Esophagus squamous epithelium (tissue), 5 donors: ENCODE data around the gene VAT1L. TPM values are rescaled to one million over a fixed set of nuclear protein-coding genes. Genes with fewer than 3 reads are reported as not detected.

Experiments used
- DNase-seq: peaks from one replicate; lab custom pipeline; 2025; lab: John Stamatoyannopoulos, UW
- H3K27ac ChIP-seq, 4 donors: fragments of 200-600 bp; sonication (generic); one replicate each; pipeline ENCODE4 v1.5.1; 2016 to 2019; ENCODE audit warnings: mild to moderate bottlenecking in 1 of 4
- H3K27me3 ChIP-seq, 4 donors: fragments of 200-600 bp; sonication (generic); 1 replicate in 3 of 4; 2 replicates in 1 of 4; pipeline versions ENCODE4 v1.5.1 to v1.6.0; 2017 to 2021; ENCODE audit warnings: antibody characterized with exemption in 1 of 4
- H3K36me3 ChIP-seq, 3 donors: fragments of 200-600 bp; sonication (generic); one replicate each; pipeline ENCODE4 v1.5.1; 2016 to 2019
- H3K4me1 ChIP-seq, 3 donors: fragments of 200-600 bp; sonication (generic); one replicate each; pipeline ENCODE4 v1.5.1; 2017 to 2019
- H3K4me3 ChIP-seq, 4 donors: fragments of 200-600 bp; sonication (generic); 1 replicate in 3 of 4; 2 replicates in 1 of 4; pipeline ENCODE4 v1.5.1; 2016 to 2019; ENCODE audit warnings: mild to moderate bottlenecking in 2 of 4, moderate library complexity in 1 of 4
- H3K9me3 ChIP-seq, 3 donors: fragments of 200-600 bp; sonication (generic); one replicate each; pipeline ENCODE4 v1.5.1; 2016 to 2019
- POLR2A ChIP-seq, 4 donors: fragments of 450-650 bp; IDR thresholded peaks; one replicate each; pipeline ENCODE4 v1.6.1; 2017; ENCODE audit warnings: antibody characterized with exemption in 4 of 4, mild to moderate bottlenecking in 4 of 4, moderate library complexity in 3 of 4
- WGBS, 2 donors: methylation state at CpG; one replicate each; pipeline ENCODE4 v1.1.5; 2018; 5-methylcytosine and 5-hydroxymethylcytosine counted together
- intact Hi-C: fragments of 100-400 bp; cut with DNase I; formaldehyde crosslinking; loops from one replicate; pipeline ENCODE4 v1.15.0; 2022
- total RNA-seq, 4 donors: library from RNA; depleted of rRNA; stranded (reverse); fragments of >200 nt; gene quantifications; one replicate each; pipeline ENCODE4 v1.1.0, GENCODE V29; 2016
- TF ChIP-seq, protein P1 (sequence below), 6 experiments: fragments of 450-650 bp in 4 of 6; fragments of 200-600 bp in 2 of 6; sonication (generic) in 2 of 6; IDR thresholded peaks; one replicate each; pipeline ENCODE4 v1.5.1; 2016 to 2019; ENCODE audit warnings: antibody characterized with exemption in 6 of 6, mild to moderate bottlenecking in 4 of 6, moderate library complexity in 4 of 6
- donor health status: DM: yes; HTN: yes; CAD: no.

Gene VAT1L
- total RNA-seq, 4 donors from 2014 or later, result 0.56 TPM; not detected in 3

DNA sequence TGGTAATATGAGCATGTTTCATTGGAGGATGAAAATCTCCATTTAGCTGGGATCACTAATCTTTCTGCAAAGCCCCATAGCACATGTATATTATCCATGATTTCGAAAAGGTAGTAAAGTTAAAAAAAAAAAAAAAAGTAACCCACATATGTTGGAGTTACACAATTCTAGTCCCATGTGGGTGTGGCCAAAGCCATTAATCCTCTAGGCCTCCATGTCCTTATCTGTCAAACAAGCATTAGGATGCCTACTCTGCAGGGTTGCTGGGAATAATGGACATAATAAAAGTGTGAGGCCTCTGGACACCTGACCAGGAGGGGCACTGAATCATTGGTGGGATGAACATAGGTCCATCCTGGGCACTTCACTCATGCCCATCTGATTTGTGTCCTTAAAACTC, 29.2 kb upstream of the VAT1L start:
- no peak overlapping the region for H3K4me3 ChIP-seq
- no peaks in the 10 kb centered on the region for H3K9me3 ChIP-seq
- intact Hi-C loops, result no loop called here
- H3K4me1 ChIP-seq, result peaks cover 0 to 5% (median 4%) of the 10 kb centered on the region in 3 donors
- no peaks in the 10 kb centered on the region for H3K36me3 ChIP-seq
- TF ChIP-seq POLR2A (IDR thresholded peaks at IDR 0.05), result no peak
- TF ChIP-seq, protein P1, sequence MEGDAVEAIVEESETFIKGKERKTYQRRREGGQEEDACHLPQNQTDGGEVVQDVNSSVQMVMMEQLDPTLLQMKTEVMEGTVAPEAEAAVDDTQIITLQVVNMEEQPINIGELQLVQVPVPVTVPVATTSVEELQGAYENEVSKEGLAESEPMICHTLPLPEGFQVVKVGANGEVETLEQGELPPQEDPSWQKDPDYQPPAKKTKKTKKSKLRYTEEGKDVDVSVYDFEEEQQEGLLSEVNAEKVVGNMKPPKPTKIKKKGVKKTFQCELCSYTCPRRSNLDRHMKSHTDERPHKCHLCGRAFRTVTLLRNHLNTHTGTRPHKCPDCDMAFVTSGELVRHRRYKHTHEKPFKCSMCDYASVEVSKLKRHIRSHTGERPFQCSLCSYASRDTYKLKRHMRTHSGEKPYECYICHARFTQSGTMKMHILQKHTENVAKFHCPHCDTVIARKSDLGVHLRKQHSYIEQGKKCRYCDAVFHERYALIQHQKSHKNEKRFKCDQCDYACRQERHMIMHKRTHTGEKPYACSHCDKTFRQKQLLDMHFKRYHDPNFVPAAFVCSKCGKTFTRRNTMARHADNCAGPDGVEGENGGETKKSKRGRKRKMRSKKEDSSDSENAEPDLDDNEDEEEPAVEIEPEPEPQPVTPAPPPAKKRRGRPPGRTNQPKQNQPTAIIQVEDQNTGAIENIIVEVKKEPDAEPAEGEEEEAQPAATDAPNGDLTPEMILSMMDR (IDR thresholded peaks at IDR 0.05), result no peak
- H3K27ac ChIP-seq, result no peak overlapping the region
- no peaks in the 10 kb centered on the region for H3K27me3 ChIP-seq
- WGBS, 2 donors, result 64% methylated on average over 1 of the region's 1 CpG
- no peak for DNase-seq

DNA sequence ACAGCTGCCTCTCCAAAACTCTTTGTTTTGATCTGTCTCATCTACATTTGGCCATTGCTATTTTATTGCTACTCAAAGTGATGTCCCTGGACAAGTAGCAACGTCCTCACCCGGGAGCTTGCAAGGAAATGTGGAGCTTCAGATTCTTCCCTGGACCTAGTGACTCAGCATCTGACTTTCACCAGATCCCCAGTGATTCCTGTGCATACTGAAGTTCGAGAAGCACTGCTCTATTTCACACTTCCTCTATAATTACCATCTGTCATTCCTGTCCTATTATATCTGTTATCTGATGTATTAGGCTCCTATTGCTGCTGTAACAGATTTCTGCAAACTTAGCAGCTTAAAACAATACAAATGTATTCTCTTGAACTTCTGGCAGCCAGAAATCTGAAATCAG, 28.5 kb upstream of the VAT1L start:
- H3K4me3 ChIP-seq, result no peak overlapping the region
- 51 to 57% methylated on average over 3 of the region's 3 CpGs for WGBS, 2 donors
- H3K36me3 ChIP-seq, result no peaks in the 10 kb centered on the region
- intact Hi-C loops, result no loop called here
- no peaks in the 10 kb centered on the region for H3K9me3 ChIP-seq
- peaks cover 0 to 10% (median 4%) of the 10 kb centered on the region in 3 donors for H3K4me1 ChIP-seq
- H3K27ac ChIP-seq, result no peak overlapping the region
- TF ChIP-seq POLR2A (IDR thresholded peaks at IDR 0.05), result no peak
- TF ChIP-seq, protein P1 (IDR thresholded peaks at IDR 0.05), result no peak
- H3K27me3 ChIP-seq, result no peaks in the 10 kb centered on the region
- no peak for DNase-seq

DNA sequence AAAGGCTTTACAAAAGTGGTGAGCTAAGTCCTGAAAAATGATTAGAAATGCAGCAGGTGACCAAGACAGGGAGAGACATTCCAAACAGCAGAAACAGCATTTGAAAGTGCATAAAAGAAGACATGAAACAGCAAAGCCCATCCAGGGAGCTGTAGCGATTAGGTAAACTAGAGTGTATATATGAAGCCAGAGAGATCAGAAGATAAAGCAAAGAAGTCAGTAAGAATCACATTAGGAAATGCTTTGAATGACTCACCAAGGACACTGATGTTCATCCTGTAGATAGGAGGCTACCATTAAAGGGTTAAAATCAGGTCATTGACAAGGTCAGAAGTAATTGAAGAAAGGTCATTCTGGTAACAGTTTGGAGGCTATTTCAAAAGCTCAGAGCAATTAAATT, 27.6 kb upstream of the VAT1L start:
- WGBS, 2 donors, result 39 to 56% methylated on average over 1 of the region's 1 CpG

DNA sequence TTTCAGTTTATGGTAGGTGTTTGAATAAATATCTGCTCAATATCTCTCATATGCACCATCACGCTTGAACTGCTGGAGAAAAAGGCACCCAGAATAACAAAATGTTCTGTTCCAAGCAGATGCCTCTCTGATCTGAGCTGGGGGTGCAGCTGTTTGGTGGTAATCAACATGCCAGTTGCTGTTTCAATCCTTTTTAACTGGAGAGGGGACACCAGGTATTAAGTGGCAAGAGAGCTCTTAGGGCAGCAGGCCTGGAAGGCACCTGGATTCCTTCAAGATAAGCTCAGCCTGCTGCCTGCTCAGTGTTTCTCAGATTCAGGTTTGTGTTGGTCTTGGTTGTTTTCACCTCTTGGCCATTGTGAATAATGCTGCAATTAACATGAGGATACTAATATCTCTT, 27.2 kb upstream of the VAT1L start:
- no peak for TF ChIP-seq POLR2A (IDR thresholded peaks at IDR 0.05)
- TF ChIP-seq, protein P1 (IDR thresholded peaks at IDR 0.05), result no peak
- Histone ChIP-seq H3K9me3 (no peaks in the 10 kb centered on the region), H3K27ac (no peak overlapping the region), H3K27me3 (no peaks in the 10 kb centered on the region), H3K36me3 (no peaks in the 10 kb centered on the region), H3K4me3 (no peak overlapping the region), H3K4me1 (peaks cover 0 to 10% (median 4%) of the 10 kb centered on the region in 3 donors)
- no peak for DNase-seq
- intact Hi-C loops, result no loop called here
- WGBS, 2 donors, result 80 to 92% methylated on average over 1 of the region's 1 CpG

More for the DNA sequence above, 27.6 kb upstream of the VAT1L start:
- Histone ChIP-seq H3K4me1 (peaks cover 0 to 10% (median 4%) of the 10 kb centered on the region in 3 donors), H3K36me3 (no peaks in the 10 kb centered on the region), H3K4me3 (no peak overlapping the region), H3K27me3 (no peaks in the 10 kb centered on the region), H3K9me3 (no peaks in the 10 kb centered on the region), H3K27ac (no peak overlapping the region)
- intact Hi-C loops, result no loop called here
- no peak for DNase-seq
- no peak for TF ChIP-seq POLR2A (IDR thresholded peaks at IDR 0.05)
- TF ChIP-seq, protein P1 (IDR thresholded peaks at IDR 0.05), result no peak

DNA sequence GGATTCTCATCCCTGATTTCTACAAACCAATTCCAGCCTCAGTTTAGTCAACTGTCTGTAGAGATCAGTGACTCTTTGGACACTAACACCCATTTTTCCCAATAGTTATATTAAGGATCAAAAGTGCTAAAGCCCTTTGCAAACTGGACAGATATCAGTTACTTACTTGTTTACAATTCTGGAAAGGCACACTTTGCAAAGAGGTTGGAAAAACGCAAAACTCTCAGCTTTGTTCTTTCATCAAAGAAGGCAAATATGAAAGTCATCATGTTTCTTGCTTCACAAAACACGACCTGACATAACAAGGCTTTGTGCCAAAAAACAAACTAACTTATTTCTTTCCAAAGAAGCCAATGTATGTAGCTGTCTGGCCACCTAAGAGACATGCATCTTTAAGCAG, 26.1 kb upstream of the VAT1L start:
- Histone ChIP-seq H3K4me3 (no peak overlapping the region), H3K27ac (no peak overlapping the region), H3K4me1 (peaks cover 0 to 10% (median 4%) of the 10 kb centered on the region in 3 donors), H3K36me3 (no peaks in the 10 kb centered on the region), H3K27me3 (no peaks in the 10 kb centered on the region), H3K9me3 (no peaks in the 10 kb centered on the region)
- 29 to 46% methylated on average over 2 of the region's 2 CpGs for WGBS, 2 donors
- DNase-seq, result no peak
- intact Hi-C loops, result no loop called here
- TF ChIP-seq POLR2A (IDR thresholded peaks at IDR 0.05), result no peak
- TF ChIP-seq, protein P1 (IDR thresholded peaks at IDR 0.05), result no peak
